ENCODE measurements around the gene VIL1.

DNA sequence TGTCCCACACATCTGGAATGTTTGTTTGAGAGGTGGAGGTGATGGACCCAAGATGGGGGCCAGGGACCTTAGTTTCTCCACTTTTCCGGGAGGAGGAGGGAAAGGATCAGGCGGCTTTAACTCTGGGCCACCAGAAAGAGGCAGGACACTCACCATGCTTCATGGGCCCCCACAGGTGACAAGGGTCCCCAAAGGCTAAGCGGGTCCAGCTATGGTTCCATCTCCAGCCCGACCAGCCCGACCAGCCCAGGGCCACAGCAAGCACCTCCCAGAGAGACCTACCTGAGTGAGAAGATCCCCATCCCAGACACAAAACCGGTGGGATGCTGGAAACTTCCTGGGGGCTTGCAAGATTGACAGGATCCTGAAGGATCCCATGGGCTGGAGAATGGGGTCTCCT lies 36.1 kb upstream of the VIL1 start:
- TF ChIP-seq, protein P1, sequence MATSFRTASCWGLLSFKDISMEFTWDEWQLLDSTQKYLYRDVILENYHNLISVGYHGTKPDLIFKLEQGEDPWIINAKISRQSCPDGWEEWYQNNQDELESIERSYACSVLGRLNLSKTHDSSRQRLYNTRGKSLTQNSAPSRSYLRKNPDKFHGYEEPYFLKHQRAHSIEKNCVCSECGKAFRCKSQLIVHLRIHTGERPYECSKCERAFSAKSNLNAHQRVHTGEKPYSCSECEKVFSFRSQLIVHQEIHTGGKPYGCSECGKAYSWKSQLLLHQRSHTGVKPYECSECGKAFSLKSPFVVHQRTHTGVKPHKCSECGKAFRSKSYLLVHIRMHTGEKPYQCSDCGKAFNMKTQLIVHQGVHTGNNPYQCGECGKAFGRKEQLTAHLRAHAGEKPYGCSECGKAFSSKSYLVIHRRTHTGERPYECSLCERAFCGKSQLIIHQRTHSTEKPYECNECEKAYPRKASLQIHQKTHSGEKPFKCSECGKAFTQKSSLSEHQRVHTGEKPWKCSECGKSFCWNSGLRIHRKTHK (tag by site-specific recombination; IDR thresholded peaks at IDR 0.05): no peak
- TF ChIP-seq, protein P2, sequence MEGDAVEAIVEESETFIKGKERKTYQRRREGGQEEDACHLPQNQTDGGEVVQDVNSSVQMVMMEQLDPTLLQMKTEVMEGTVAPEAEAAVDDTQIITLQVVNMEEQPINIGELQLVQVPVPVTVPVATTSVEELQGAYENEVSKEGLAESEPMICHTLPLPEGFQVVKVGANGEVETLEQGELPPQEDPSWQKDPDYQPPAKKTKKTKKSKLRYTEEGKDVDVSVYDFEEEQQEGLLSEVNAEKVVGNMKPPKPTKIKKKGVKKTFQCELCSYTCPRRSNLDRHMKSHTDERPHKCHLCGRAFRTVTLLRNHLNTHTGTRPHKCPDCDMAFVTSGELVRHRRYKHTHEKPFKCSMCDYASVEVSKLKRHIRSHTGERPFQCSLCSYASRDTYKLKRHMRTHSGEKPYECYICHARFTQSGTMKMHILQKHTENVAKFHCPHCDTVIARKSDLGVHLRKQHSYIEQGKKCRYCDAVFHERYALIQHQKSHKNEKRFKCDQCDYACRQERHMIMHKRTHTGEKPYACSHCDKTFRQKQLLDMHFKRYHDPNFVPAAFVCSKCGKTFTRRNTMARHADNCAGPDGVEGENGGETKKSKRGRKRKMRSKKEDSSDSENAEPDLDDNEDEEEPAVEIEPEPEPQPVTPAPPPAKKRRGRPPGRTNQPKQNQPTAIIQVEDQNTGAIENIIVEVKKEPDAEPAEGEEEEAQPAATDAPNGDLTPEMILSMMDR (tag by site-specific recombination; IDR thresholded peaks at IDR 0.05): no peak
- no peak for TF ChIP-seq YY1 (tag by site-specific recombination; IDR thresholded peaks at IDR 0.05)
- TF ChIP-seq ZNF510 (tag by site-specific recombination; IDR thresholded peaks at IDR 0.05; ENCODE audit: insufficient replicate concordance): no peak
- no peak for TF ChIP-seq ZNF24 (tag by site-specific recombination; IDR thresholded peaks at IDR 0.05)
- no peak for TF ChIP-seq ZNF18 (tag by site-specific recombination; IDR thresholded peaks at IDR 0.05)
- no peak for TF ChIP-seq ZNF184 (tag by site-specific recombination; IDR thresholded peaks at IDR 0.05)
- no peak for TF ChIP-seq MYNN (tag by site-specific recombination; IDR thresholded peaks at IDR 0.05; ENCODE audit: borderline replicate concordance)
- no peak for TF ChIP-seq ZNF274 (IDR thresholded peaks at IDR 0.05; ENCODE audit: low read length)
- no peak for TF ChIP-seq ZNF274 (tag by site-specific recombination; IDR thresholded peaks at IDR 0.05; ENCODE audit: borderline replicate concordance)
